Aorta (tissue), 5 donors: ENCODE data around the gene NOS3. TPM values are rescaled to one million over a fixed set of nuclear protein-coding genes. Genes with fewer than 3 reads are reported as not detected.

ENCODE experiments used
- ATAC-seq: fragments of 200-7000 bp; cut with Tn5 transposase; one replicate; pipeline ENCODE4 v1.9.1; 2022; ENCODE audit warnings: moderate library complexity; ENCODE audit not compliant: low FRiP score
- DNase-seq, 2 donors: peaks; one replicate each; pipeline ENCODE4 v3.0.0-alpha.2; 2020
- H3K27ac ChIP-seq, 2 donors: one replicate each; pipeline ENCODE4 v1.5.1; 2013; ENCODE audit warnings: low read length in 2 of 2, mild to moderate bottlenecking in 2 of 2, moderate library complexity in 2 of 2, control low read depth in 1 of 2, inconsistent platforms in 1 of 2, low read depth in 1 of 2
- H3K27me3 ChIP-seq, 2 donors: one replicate each; pipeline ENCODE4 v1.6.1; 2013; ENCODE audit warnings: control low read depth in 1 of 2, low read length in 1 of 2, mild to moderate bottlenecking in 1 of 2, moderate library complexity in 1 of 2; ENCODE audit not compliant: insufficient read depth in 2 of 2, control insufficient read depth in 1 of 2
- H3K36me3 ChIP-seq, 2 donors: one replicate each; pipeline ENCODE4 v1.6.1; 2013; ENCODE audit warnings: control low read depth in 1 of 2, low read length in 1 of 2, mild to moderate bottlenecking in 1 of 2; ENCODE audit not compliant: insufficient read depth in 2 of 2, control insufficient read depth in 1 of 2
- H3K4me1 ChIP-seq, 2 donors: one replicate each; pipeline ENCODE4 v1.6.1; 2013; ENCODE audit warnings: low read length in 2 of 2, control low read depth in 1 of 2, mild to moderate bottlenecking in 1 of 2, moderate library complexity in 1 of 2; ENCODE audit not compliant: insufficient read depth in 2 of 2, control insufficient read depth in 1 of 2
- H3K4me3 ChIP-seq, 2 donors: one replicate each; pipeline ENCODE4 v1.5.1; 2013; ENCODE audit warnings: low read length in 2 of 2, control low read depth in 1 of 2, mild to moderate bottlenecking in 1 of 2
- H3K9me3 ChIP-seq: one replicate; pipeline ENCODE4 v1.6.1; 2013; ENCODE audit warnings: mild to moderate bottlenecking, low read length; ENCODE audit not compliant: control insufficient read depth
- WGBS, 2 donors: extraction: QIAGEN DNeasy Blood & Tissue Kit; methylation state at CpG; one replicate each; pipeline ENCODE4 v1.1.7; 2013; 5-methylcytosine and 5-hydroxymethylcytosine counted together
- intact Hi-C, 2 donors: fragments of 100-400 bp; cut with DNase I; formaldehyde crosslinking; loops; one replicate each; pipeline versions ENCODE4 v1.14.2 to v1.15.0; 2022
- polyA plus RNA-seq, 2 donors: library from polyadenylated mRNA; stranded (reverse); fragments of 200-250 nt; gene quantifications; one replicate each; pipeline ENCODE4 v1.2.3, GENCODE V29; 2013
- total RNA-seq, 2 donors: library from RNA; stranded (reverse); fragmentation: NEBNext Ultra II Directional; extraction: Animal tissue kit (Norgen Biotek cat#: 25700); gene quantifications; one replicate each; pipeline ENCODE4 v1.2.1, GENCODE V29; 2021
- donor health status: healthy with polysubstance abuse.
- donor health status: Bipolar disorder and iron deficiency.
- donor health status: DM: no; HTN: no; CAD: no.
- donor health status: DM: no; HTN: no; CAD: no.
- donor health status: DM: yes; HTN: yes; CAD: no.

The NOS3 gene
- total and polyA plus RNA-seq, 4 donors, result 0.63 to 32.4 (median 22.7) TPM

- H3K27me3 ChIP-seq, result no peaks in the 10 kb centered on the region
- intact Hi-C loops, result no loop called here
- no peak for DNase-seq
Measured at GRCh38 chr7:150956395-150957132, 34.3 kb upstream of the NOS3 start.

GRCh38 chr7:150957133-150958020 is 33.4 kb upstream of the NOS3 start:
- ATAC-seq, result no peak
- H3K27ac ChIP-seq, result no peak overlapping the region

More at GRCh38 chr7:150956395-150957132, 34.3 kb upstream of the NOS3 start:
- no peaks in the 10 kb centered on the region for H3K36me3 ChIP-seq
- no peaks in the 10 kb centered on the region for H3K4me1 ChIP-seq
- H3K27ac ChIP-seq, result no peak overlapping the region
- WGBS, 2 donors, result 96 to 97% methylated on average over 9 of the region's 9 CpGs
- no peaks in the 10 kb centered on the region for H3K9me3 ChIP-seq
- no peak overlapping the region for H3K4me3 ChIP-seq
- ATAC-seq, result no peak

GRCh38 chr7:150958062-150958552 is 32.7 kb upstream of the NOS3 start:
- Histone ChIP-seq H3K27ac (no peak overlapping the region), H3K4me1 (no peaks in the 10 kb centered on the region), H3K4me3 (no peak overlapping the region), H3K36me3 (no peaks in the 10 kb centered on the region), H3K9me3 (no peaks in the 10 kb centered on the region), H3K27me3 (no peaks in the 10 kb centered on the region)
- no peak for ATAC-seq
- intact Hi-C loops, result no loop called here
- no peak for DNase-seq
- 21 to 28% methylated on average over 73 to 74 of the region's 74 CpGs for WGBS, 2 donors

More at GRCh38 chr7:150957133-150958020, 33.4 kb upstream of the NOS3 start:
- WGBS, 2 donors, result 89 to 92% methylated on average over 26 of the region's 26 CpGs
- Histone ChIP-seq H3K9me3 (no peaks in the 10 kb centered on the region), H3K4me1 (no peaks in the 10 kb centered on the region), H3K36me3 (no peaks in the 10 kb centered on the region), H3K4me3 (no peak overlapping the region), H3K27me3 (no peaks in the 10 kb centered on the region)
- intact Hi-C loops, result no loop called here
- DNase-seq, result no peak

GRCh38 chr7:150958597-150958996 is 32.2 kb upstream of the NOS3 start:
- DNase-seq (no peak), ATAC-seq (no peak)
- Histone ChIP-seq H3K4me3 (no peak overlapping the region), H3K4me1 (no peaks in the 10 kb centered on the region), H3K9me3 (no peaks in the 10 kb centered on the region), H3K36me3 (no peaks in the 10 kb centered on the region), H3K27me3 (no peaks in the 10 kb centered on the region), H3K27ac (no peak overlapping the region)
- WGBS, 2 donors, result 82 to 83% methylated on average over 13 of the region's 13 CpGs
- intact Hi-C loops, result no loop called here

GRCh38 chr7:150959081-150959480 is 31.7 kb upstream of the NOS3 start:
- H3K27ac ChIP-seq, result no peak overlapping the region
- no peaks in the 10 kb centered on the region for H3K4me1 ChIP-seq
- H3K9me3 ChIP-seq, result no peaks in the 10 kb centered on the region
- 79 to 83% methylated on average over 3 of the region's 3 CpGs for WGBS, 2 donors
- DNase-seq (no peak), ATAC-seq (no peak)
- intact Hi-C loops, result no loop called here
- H3K36me3 ChIP-seq, result no peaks in the 10 kb centered on the region
- no peak overlapping the region for H3K4me3 ChIP-seq
- peaks cover 0 to 2% of the 10 kb centered on the region in 2 donors for H3K27me3 ChIP-seq

- Histone ChIP-seq H3K9me3 (no peaks in the 10 kb centered on the region), H3K27ac (no peak overlapping the region), H3K4me3 (no peak overlapping the region), H3K4me1 (no peaks in the 10 kb centered on the region), H3K36me3 (no peaks in the 10 kb centered on the region), H3K27me3 (peaks cover 0 to 2% of the 10 kb centered on the region in 2 donors)
- 79 to 80% methylated on average over 24 of the region's 24 CpGs for WGBS, 2 donors
- intact Hi-C loops, result no loop called here
- ATAC-seq, result no peak
- no peak for DNase-seq
Measured at GRCh38 chr7:150959739-150960734, 30.8 kb upstream of the NOS3 start.

- Histone ChIP-seq H3K4me3 (no peak overlapping the region), H3K4me1 (no peaks in the 10 kb centered on the region), H3K36me3 (no peaks in the 10 kb centered on the region), H3K9me3 (no peaks in the 10 kb centered on the region), H3K27me3 (peaks cover 0 to 2% of the 10 kb centered on the region in 2 donors), H3K27ac (no peak overlapping the region)
- intact Hi-C loops, result no loop called here
- DNase-seq (no peak), ATAC-seq (no peak)
- WGBS, 2 donors, result 85 to 93% methylated on average over 14 to 17 of the region's 17 CpGs
Measured at GRCh38 chr7:150961510-150962289, 29.1 kb upstream of the NOS3 start.

GRCh38 chr7:150962290-150962552 is 28.6 kb upstream of the NOS3 start:
- ATAC-seq (no peak), DNase-seq (no peak)
- H3K4me1 ChIP-seq, result no peaks in the 10 kb centered on the region
- H3K36me3 ChIP-seq, result no peaks in the 10 kb centered on the region
- no peak overlapping the region for H3K27ac ChIP-seq
- no peaks in the 10 kb centered on the region for H3K9me3 ChIP-seq
- H3K27me3 ChIP-seq, result peaks cover 0 to 2% of the 10 kb centered on the region in 2 donors
- no peak overlapping the region for H3K4me3 ChIP-seq
- intact Hi-C loops, result no loop called here
- WGBS, 2 donors, result 67 to 77% methylated on average over 2 of the region's 2 CpGs
